ENCODE data around the gene LNPEP.
"Not testable (repeated sequence)": the region's sequence is repeated elsewhere in the genome, so short reads cannot be mapped to it uniquely, and the experiment has no call there.

LNPEP gene

DNA sequence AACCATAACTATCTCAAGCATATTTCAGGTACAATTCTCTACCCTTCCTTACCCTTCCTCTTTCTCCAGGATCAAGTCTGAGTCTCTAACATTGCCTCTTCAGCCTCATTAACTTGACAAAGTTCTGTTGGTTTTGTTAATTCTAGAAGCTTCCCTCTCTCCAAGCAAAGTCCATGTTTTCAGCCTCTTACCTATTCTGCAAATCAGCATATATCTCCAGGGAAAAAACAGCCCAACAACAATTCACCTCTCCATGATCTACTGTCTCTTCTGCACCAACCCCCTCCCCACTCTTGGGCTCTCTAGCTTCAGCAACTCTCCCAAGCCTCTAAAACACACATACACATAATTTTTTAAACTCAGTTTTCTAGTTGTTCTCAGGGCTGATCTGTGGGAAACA is 134.4 kb downstream of the LNPEP start:
- no peak for DNase-seq

DNA sequence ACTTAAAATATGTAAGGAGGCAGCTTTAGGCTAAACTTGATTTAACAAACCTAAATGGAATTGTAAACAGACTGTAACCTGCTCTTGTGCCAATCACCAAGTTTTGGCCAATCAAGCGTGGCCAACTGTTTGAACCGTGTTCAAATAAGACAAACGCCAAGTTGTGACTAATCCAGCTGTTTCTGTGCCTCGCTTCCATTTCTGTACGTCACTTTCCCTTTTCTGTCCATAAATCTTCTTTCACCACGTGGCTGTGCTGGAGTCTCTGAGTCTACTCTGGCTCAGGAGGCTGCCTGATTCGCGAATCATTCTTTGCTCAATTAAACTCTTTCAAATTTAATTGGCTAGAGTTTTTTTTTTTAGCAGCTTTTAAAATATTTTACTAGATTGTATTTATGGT is 135.2 kb downstream of the LNPEP start:
- no peak for DNase-seq

- no peak for DNase-seq
Observed at GRCh38 chr5:97071993-97072392, 136.1 kb downstream of the LNPEP start.

DNA sequence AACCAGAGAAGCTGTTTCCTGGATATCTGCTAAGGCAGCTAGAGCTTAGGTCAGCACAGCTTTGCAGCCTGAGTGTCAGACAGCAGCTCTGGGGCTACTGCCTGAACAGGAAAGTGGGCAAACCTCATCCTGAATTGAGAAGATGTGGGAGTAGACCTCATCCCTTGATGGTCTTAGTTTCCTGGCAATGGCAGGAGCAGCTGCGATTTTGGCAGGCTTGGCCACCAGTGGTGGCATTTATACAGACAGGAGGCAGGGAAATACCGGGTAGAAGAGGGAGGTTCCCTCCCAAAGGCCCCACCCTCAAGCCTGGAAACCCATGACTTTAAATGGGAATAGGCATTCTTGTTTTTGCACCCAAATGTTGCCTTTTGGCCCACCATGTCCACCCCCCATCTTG is 136.8 kb downstream of the LNPEP start:
- no peak for DNase-seq

- DNase-seq, result no peak
Observed at GRCh38 chr5:97073420-97073819, 137.5 kb downstream of the LNPEP start.

GRCh38 chr5:97074859-97075489 is 139.1 kb downstream of the LNPEP start:
- DNase-seq, result no peak

DNA sequence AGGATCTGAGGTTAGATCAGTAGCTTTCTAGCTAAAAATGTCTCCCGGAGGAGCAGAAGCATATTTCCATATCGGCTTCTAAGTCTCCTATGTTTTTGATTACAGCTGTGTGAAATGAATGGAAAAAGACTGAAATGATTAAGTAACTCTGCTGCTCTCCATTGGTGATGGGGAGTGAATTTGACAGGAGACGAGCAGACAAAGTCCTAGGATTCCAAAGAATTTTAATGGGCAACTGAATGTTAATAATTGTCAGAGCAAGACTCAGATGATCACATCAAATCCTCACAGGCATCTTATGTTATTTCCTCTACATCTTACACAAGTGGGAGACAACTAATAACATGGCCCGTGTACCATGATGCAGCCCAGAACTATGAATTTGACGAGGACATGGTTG is 139.8 kb downstream of the LNPEP start:
- DNase-seq, result no peak

- no peak for DNase-seq
Observed at GRCh38 chr5:97076098-97076497, 140.2 kb downstream of the LNPEP start.

DNA sequence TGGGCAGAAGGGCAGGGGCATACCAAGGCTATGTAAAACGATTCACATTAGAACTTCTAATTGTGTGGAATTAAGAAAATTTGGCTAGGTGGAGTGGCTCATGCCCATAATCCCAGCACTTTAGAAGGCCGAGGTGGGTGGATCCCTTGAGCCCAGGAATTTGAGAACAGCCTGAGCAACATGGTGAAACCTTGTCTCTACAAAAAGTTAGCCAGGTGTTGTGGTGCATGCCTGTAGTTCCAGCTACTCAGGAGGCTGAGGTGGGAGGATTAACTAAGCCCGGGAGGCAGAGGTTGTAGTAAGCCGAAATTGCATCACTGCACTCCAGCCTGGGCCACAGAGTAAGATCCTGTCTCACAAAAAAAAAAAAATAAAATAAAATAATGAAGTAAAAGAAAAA is 141.4 kb downstream of the LNPEP start:
- DNase-seq, result no peak

- DNase-seq, result no peak
Observed at GRCh38 chr5:97078958-97079743, 143.3 kb downstream of the LNPEP start.

GRCh38 chr5:97084782-97085458 is 149.0 kb downstream of the LNPEP start:
- not testable (repeated sequence) for DNase-seq

DNA sequence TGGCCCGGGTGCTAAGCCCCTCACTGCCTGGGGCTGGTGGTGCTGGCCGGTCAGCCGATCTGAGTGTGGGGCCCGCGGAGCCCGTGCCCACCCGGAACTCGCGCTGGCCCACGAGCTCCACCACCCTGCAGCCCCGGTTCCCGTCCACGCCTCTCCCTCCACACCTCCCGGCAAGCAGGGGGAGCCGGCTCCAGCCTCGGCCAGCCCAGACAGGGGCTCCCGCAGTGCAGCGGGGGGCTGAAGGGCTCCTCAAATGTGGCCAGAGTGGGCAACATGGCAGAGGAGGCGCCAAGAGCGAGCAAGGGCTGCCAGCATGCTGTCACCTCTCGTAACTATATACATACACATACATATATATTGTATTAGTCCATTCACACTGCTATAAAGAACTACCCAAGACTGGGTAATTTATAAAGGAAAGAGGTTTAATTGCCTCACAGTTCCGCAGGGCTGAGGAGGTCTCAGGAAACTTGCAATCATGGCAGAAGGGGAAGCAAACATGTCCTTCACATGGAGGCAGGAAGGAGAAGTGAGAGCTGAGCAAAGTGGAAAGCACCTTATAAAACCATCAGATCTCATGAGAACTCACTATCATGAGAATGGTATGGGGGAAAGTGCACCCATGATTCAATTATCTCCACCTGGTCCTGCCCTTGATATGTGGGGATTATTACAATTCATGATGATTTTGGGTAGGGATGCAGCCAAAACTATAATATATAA is 149.7 kb downstream of the LNPEP start:
- DNase-seq, result no peak

Data from effector CD8-positive, alpha-beta T cell (primary cell).